Astrocyte (in vitro differentiated cells and primary cell): Measurements from ENCODE around the gene KNDC1. TPM values are rescaled to one million over a fixed set of nuclear protein-coding genes. Genes with fewer than 3 reads are reported as not detected.

Experiments
- DNase-seq: peaks from one replicate; pipeline ENCODE4 v3.0.0-alpha.2; 2010; ENCODE audit warnings: low read depth
- FAIRE-seq: peaks from 2 replicates; lab custom pipeline; 2011; peaks lifted over from hg19 to GRCh38; lab: Jason Lieb, UNC
- H2AFZ ChIP-seq: 2 replicates; pipeline ENCODE4 v1.6.0; 2012; ENCODE audit warnings: low read depth, low read length, inconsistent platforms
- H3K27ac ChIP-seq: 2 replicates; pipeline ENCODE4 v1.5.1; 2011; ENCODE audit warnings: low read depth, low read length, inconsistent platforms
- H3K27me3 ChIP-seq: 2 replicates; pipeline ENCODE4 v1.6.0; 2011; ENCODE audit warnings: low read length, inconsistent platforms; ENCODE audit not compliant: insufficient read depth
- H3K36me3 ChIP-seq: 2 replicates; pipeline ENCODE4 v1.5.1; 2011; ENCODE audit warnings: low read length, inconsistent platforms; ENCODE audit not compliant: insufficient read depth
- H3K4me1 ChIP-seq: 2 replicates; pipeline ENCODE4 v1.5.1; 2011; ENCODE audit warnings: low read length, inconsistent platforms; ENCODE audit not compliant: insufficient read depth
- H3K4me2 ChIP-seq: 2 replicates; pipeline ENCODE4 v1.6.0; 2012; ENCODE audit warnings: low read length, inconsistent platforms
- H3K4me3 ChIP-seq: 2 replicates; pipeline ENCODE4 v1.5.1; 2011; ENCODE audit warnings: low read depth, mild to moderate bottlenecking, low read length, inconsistent platforms; ENCODE audit not compliant: insufficient read depth
- H3K79me2 ChIP-seq: 2 replicates; pipeline ENCODE4 v1.6.0; 2012; ENCODE audit warnings: mild to moderate bottlenecking, low read length, inconsistent platforms; ENCODE audit not compliant: insufficient read depth
- H3K9ac ChIP-seq: 2 replicates; pipeline ENCODE4 v1.6.0; 2012; ENCODE audit warnings: mild to moderate bottlenecking, low read length, inconsistent platforms
- H3K9me3 ChIP-seq: 2 replicates; pipeline ENCODE4 v1.5.1; 2012; ENCODE audit warnings: low read depth, mild to moderate bottlenecking, low read length, inconsistent platforms; ENCODE audit not compliant: insufficient read depth
- H4K20me1 ChIP-seq: 2 replicates; pipeline ENCODE4 v1.6.0; 2012; ENCODE audit warnings: low read length, inconsistent platforms; ENCODE audit not compliant: insufficient read depth
- H3K27ac Mint-ChIP-seq: one replicate; pipeline ENCODE4 v1.8.0; 2021; ENCODE audit warnings: mild to moderate bottlenecking, mixed read lengths; ENCODE audit not compliant: unreplicated experiment
- H3K27me3 Mint-ChIP-seq: one replicate; pipeline ENCODE4 v1.8.0; 2021; ENCODE audit warnings: low read depth, mixed read lengths; ENCODE audit not compliant: unreplicated experiment
- H3K36me3 Mint-ChIP-seq: one replicate; pipeline ENCODE4 v1.8.0; 2021; ENCODE audit warnings: low read depth, mixed read lengths; ENCODE audit not compliant: unreplicated experiment
- H3K4me1 Mint-ChIP-seq: one replicate; pipeline ENCODE4 v1.8.0; 2021; ENCODE audit warnings: low read depth, mixed read lengths; ENCODE audit not compliant: unreplicated experiment
- H3K4me3 Mint-ChIP-seq: one replicate; pipeline ENCODE4 v1.8.0; 2021; ENCODE audit warnings: mild to moderate bottlenecking, moderate library complexity, mixed read lengths; ENCODE audit not compliant: unreplicated experiment
- H3K9me3 Mint-ChIP-seq: one replicate; pipeline ENCODE4 v1.8.0; 2021; ENCODE audit warnings: mild to moderate bottlenecking, mixed read lengths; ENCODE audit not compliant: unreplicated experiment
- EZH2 ChIP-seq: IDR thresholded peaks from 2 replicates; pipeline ENCODE4 v1.6.1; 2012; ENCODE audit warnings: mild to moderate bottlenecking, low read length, inconsistent platforms; ENCODE audit not compliant: insufficient read depth
- total RNA-seq: library from RNA; stranded (reverse); gene quantifications from 2 replicates; pipeline ENCODE4 v1.2.1, GENCODE V29; 2021
- TF ChIP-seq, protein P1 (sequence below): IDR thresholded peaks from 2 replicates; pipeline ENCODE4 v1.5.1; 2011; ENCODE audit warnings: low read depth, mild to moderate bottlenecking, inconsistent platforms, low read length, moderate library complexity; ENCODE audit not compliant: insufficient read depth

The KNDC1 gene
- total RNA-seq, 1 donor from 2014 or later: 2.6 TPM

- Histone ChIP-seq H3K79me2 (no peaks in the 10 kb centered on the region), H4K20me1 (no peaks in the 10 kb centered on the region), H3K4me2 (no peak overlapping the region), H3K27ac (no peak overlapping the region), H3K4me3 (no peak overlapping the region), H3K27me3 (no peaks in the 10 kb centered on the region), H3K4me1 (no peaks in the 10 kb centered on the region), H3K9me3 (no peaks in the 10 kb centered on the region), H2AFZ (no peak overlapping the region), H3K9ac (no peak overlapping the region), H3K36me3 (no peaks in the 10 kb centered on the region)
- no peaks in the 10 kb centered on the region for H3K36me3 Mint-ChIP-seq
- FAIRE-seq (no peak), DNase-seq (no peak)
- peaks cover 8% of the 10 kb centered on the region for H3K27me3 Mint-ChIP-seq
- H3K4me1 Mint-ChIP-seq: peaks cover 8% of the 10 kb centered on the region
- no peak for TF ChIP-seq EZH2
- TF ChIP-seq, protein P1, sequence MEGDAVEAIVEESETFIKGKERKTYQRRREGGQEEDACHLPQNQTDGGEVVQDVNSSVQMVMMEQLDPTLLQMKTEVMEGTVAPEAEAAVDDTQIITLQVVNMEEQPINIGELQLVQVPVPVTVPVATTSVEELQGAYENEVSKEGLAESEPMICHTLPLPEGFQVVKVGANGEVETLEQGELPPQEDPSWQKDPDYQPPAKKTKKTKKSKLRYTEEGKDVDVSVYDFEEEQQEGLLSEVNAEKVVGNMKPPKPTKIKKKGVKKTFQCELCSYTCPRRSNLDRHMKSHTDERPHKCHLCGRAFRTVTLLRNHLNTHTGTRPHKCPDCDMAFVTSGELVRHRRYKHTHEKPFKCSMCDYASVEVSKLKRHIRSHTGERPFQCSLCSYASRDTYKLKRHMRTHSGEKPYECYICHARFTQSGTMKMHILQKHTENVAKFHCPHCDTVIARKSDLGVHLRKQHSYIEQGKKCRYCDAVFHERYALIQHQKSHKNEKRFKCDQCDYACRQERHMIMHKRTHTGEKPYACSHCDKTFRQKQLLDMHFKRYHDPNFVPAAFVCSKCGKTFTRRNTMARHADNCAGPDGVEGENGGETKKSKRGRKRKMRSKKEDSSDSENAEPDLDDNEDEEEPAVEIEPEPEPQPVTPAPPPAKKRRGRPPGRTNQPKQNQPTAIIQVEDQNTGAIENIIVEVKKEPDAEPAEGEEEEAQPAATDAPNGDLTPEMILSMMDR: no peak
- H3K9me3 Mint-ChIP-seq: no peaks in the 10 kb centered on the region
- H3K4me3 Mint-ChIP-seq: no peak overlapping the region
- H3K27ac Mint-ChIP-seq: no peak overlapping the region
These were observed 20.4 kb upstream of the KNDC1 start for GRCh38 chr10:133139551-133140065.

- no peak for DNase-seq
- no peak overlapping the region for H2AFZ ChIP-seq
These were observed 19.4 kb upstream of the KNDC1 start for GRCh38 chr10:133140417-133141143.

More at GRCh38 chr10:133140417-133141143, 19.4 kb upstream of the KNDC1 start:
- Histone ChIP-seq H3K36me3 (no peaks in the 10 kb centered on the region), H4K20me1 (no peaks in the 10 kb centered on the region), H3K9me3 (no peaks in the 10 kb centered on the region), H3K79me2 (no peaks in the 10 kb centered on the region), H3K9ac (no peak overlapping the region), H3K4me1 (no peaks in the 10 kb centered on the region), H3K27ac (no peak overlapping the region), H3K4me3 (no peak overlapping the region), H3K27me3 (no peaks in the 10 kb centered on the region), H3K4me2 (no peak overlapping the region)
- FAIRE-seq: no peak
- no peak overlapping the region for H3K27ac Mint-ChIP-seq
- peaks cover 8% of the 10 kb centered on the region for H3K4me1 Mint-ChIP-seq
- H3K36me3 Mint-ChIP-seq: no peaks in the 10 kb centered on the region
- no peak for TF ChIP-seq EZH2
- TF ChIP-seq, protein P1: no peak
- H3K27me3 Mint-ChIP-seq: peaks cover 3% of the 10 kb centered on the region
- no peak overlapping the region for H3K4me3 Mint-ChIP-seq
- H3K9me3 Mint-ChIP-seq: no peaks in the 10 kb centered on the region
